Left lung (tissue), 10 donors: ENCODE results near the gene SAPCD2. TPM values are rescaled to one million over a fixed set of nuclear protein-coding genes. Genes with fewer than 3 reads are reported as not detected.

Source experiments
- ATAC-seq: fragments of 200-7000 bp; cut with Tn5 transposase; one replicate; pipeline ENCODE4 v1.9.1; 2020; ENCODE audit warnings: moderate library complexity
- DNase-seq, 4 donors: peaks; one replicate each; pipeline ENCODE4 v3.0.0-alpha.2; 2013 to 2020
- H3K27ac ChIP-seq, 2 donors: fragments of 200-600 bp; sonication (generic) in 1 of 2; one replicate each; pipeline versions ENCODE4 v1.5.0 to v1.8.0; 2020 to 2021
- H3K27me3 ChIP-seq, 2 donors: fragments of 200-600 bp; sonication (generic) in 1 of 2; one replicate each; pipeline versions ENCODE4 v1.5.0 to v1.8.0; 2020 to 2021
- H3K36me3 ChIP-seq, 2 donors: fragments of 200-600 bp; sonication (generic) in 1 of 2; one replicate each; pipeline versions ENCODE4 v1.5.0 to v1.8.0; 2020 to 2021
- H3K4me1 ChIP-seq, 2 donors: fragments of 200-600 bp; one replicate each; pipeline ENCODE4 v1.8.0; 2021
- H3K4me3 ChIP-seq, 2 donors: fragments of 200-600 bp; sonication (generic) in 1 of 2; one replicate each; pipeline versions ENCODE4 v1.5.0 to v1.8.0; 2020 to 2021; ENCODE audit warnings: mild to moderate bottlenecking in 1 of 2
- H3K9me3 ChIP-seq, 2 donors: fragments of 200-600 bp; sonication (generic) in 1 of 2; one replicate each; pipeline versions ENCODE4 v1.5.0 to v1.8.0; 2020 to 2021
- intact Hi-C, 2 donors: fragments of 100-400 bp; cut with DNase I; formaldehyde crosslinking; loops; one replicate each; pipeline versions ENCODE4 v1.11.2 to v1.14.2; 2022
- polyA plus RNA-seq, 6 donors: library from polyadenylated mRNA; unstranded; fragments of 120-200 nt; gene quantifications; one replicate each; pipeline ENCODE4 v1.2.1, GENCODE V29; 2013; ENCODE audit not compliant: insufficient read length in 6 of 6
- total RNA-seq, 2 donors: library from RNA; stranded (reverse); fragmentation: NEBNext Ultra II Directional; extraction: Animal tissue kit (Norgen Biotek cat#: 25700); gene quantifications; one replicate each; pipeline ENCODE4 v1.2.1, GENCODE V29; 2021
- TF ChIP-seq, protein P1 (sequence below), 2 donors: fragments of 200-600 bp; sonication (generic) in 1 of 2; IDR thresholded peaks; one replicate each; pipeline versions ENCODE4 v1.5.0 to v1.8.0; 2021; ENCODE audit warnings: antibody characterized with exemption in 2 of 2
- donor health status: DM: no; HTN: yes; CAD: no.
- donor health status: DM: no; HTN: no; CAD: no.

The SAPCD2 gene
- total and polyA plus RNA-seq, 8 donors = 2.7 to 15.1 (median 9.1) TPM

DNA sequence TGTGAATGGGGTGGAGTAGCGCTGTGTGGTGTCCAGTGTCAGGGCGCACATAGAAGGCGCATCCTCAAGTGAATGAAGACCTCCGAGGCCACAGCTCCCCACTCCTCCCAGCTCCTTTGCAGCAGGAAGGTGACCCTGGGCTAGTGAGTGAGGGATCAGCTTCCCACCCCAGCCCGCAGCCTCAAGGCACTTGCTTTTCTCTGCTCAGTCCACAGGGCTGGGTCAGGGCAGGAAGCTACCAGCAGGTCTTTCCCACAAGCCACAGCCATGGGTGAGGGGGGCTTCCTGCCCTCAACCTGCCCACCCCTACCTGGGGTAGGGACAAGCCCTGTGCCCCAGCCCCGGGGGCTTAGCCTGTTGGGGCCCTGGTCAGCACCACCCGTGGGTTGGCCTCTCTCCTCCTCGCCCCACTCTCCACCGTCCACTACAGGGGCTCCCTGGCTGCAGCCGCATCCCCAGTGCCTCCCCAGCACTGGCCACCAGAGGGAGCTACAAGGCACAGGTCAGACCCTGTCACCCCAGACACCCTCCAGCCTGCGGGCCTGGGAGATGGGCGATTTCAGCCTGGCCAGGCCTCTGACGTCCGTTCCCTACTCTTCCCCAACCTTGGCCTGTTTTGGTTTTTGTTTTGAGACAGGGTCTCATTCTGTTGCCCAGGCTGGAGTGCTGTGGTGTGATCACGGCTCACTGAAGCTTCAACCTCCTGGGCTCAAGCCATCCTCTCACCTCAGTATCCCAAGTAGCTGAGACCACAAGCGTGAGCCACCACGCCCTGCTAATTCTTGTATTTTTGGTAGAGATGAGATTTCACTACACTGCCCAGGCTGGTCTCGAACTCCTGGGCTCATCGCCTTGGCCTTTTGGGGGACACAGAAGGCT, 41.1 kb downstream of the SAPCD2 start:
- H3K9me3 ChIP-seq = no peaks in the 10 kb centered on the region
- H3K36me3 ChIP-seq = no peaks in the 10 kb centered on the region
- peak overlapping the region; percentile 49 to 52 for H3K4me3 ChIP-seq
- H3K27me3 ChIP-seq = no peaks in the 10 kb centered on the region
- DNase-seq (peak; percentile 45 to 96 (median 72)), ATAC-seq (peak; percentile 81)
- peaks cover 11 to 68% of the 10 kb centered on the region in 2 donors for H3K4me1 ChIP-seq
- intact Hi-C loops = no loop called here
- H3K27ac ChIP-seq = peak overlapping the region in 1 of 2 donors; percentile 84
- TF ChIP-seq, protein P1, sequence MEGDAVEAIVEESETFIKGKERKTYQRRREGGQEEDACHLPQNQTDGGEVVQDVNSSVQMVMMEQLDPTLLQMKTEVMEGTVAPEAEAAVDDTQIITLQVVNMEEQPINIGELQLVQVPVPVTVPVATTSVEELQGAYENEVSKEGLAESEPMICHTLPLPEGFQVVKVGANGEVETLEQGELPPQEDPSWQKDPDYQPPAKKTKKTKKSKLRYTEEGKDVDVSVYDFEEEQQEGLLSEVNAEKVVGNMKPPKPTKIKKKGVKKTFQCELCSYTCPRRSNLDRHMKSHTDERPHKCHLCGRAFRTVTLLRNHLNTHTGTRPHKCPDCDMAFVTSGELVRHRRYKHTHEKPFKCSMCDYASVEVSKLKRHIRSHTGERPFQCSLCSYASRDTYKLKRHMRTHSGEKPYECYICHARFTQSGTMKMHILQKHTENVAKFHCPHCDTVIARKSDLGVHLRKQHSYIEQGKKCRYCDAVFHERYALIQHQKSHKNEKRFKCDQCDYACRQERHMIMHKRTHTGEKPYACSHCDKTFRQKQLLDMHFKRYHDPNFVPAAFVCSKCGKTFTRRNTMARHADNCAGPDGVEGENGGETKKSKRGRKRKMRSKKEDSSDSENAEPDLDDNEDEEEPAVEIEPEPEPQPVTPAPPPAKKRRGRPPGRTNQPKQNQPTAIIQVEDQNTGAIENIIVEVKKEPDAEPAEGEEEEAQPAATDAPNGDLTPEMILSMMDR (IDR thresholded peaks at IDR 0.05) = peak; percentile 67 to 97

DNA sequence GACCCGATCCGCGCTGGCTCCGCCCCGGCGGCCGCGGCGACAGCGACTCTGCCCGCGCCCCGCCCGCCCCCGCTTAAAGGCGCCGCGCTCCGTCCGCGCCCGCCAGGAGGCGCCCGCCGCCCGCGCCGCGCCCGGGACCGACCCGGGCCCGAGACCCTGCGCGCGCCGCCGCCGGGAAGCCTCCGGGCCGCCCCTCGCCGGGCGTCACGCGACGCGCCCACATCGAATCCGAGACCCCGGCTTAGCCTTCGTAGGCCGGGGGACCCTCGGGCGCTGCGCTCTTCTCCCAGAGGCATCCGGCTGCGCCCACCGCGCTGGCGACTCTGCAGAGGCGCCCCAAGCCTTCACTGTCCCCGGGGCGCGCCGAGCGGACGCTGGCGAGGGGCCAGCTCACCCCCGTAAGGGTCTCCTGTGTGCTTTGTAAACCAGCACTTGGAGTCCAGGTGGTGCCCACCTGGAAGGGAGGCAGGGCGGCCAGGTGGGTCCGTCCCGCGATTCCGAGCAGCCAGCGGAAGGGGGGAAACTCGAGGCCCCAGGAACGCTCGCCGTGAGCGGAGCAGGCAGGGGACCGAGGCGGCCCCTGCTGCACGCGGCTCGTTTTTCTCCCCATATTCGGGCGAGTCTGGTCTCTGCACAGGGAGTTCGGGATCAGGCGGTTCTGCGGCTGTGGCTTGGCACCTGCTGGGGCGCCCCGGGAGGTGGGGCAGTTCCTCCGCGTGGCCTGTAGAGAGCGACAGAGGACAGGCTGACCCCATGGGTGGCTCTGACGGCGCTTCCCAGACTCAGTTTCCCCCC, 41.9 kb downstream of the SAPCD2 start:
- TF ChIP-seq, protein P1 (IDR thresholded peaks at IDR 0.05) = peak in 1 of 2 donors; percentile 25
- ATAC-seq (peak; percentile 74), DNase-seq (peak in 3 of 4 donors; percentile 66 to 93 (median 74))
- Histone ChIP-seq H3K9me3 (no peaks in the 10 kb centered on the region), H3K4me3 (peak overlapping the region; percentile 49 to 52), H3K4me1 (peaks cover 11 to 61% of the 10 kb centered on the region in 2 donors), H3K27me3 (no peaks in the 10 kb centered on the region), H3K36me3 (no peaks in the 10 kb centered on the region), H3K27ac (peak overlapping the region in 1 of 2 donors; percentile 84)
- intact Hi-C loops = no loop called here

DNA sequence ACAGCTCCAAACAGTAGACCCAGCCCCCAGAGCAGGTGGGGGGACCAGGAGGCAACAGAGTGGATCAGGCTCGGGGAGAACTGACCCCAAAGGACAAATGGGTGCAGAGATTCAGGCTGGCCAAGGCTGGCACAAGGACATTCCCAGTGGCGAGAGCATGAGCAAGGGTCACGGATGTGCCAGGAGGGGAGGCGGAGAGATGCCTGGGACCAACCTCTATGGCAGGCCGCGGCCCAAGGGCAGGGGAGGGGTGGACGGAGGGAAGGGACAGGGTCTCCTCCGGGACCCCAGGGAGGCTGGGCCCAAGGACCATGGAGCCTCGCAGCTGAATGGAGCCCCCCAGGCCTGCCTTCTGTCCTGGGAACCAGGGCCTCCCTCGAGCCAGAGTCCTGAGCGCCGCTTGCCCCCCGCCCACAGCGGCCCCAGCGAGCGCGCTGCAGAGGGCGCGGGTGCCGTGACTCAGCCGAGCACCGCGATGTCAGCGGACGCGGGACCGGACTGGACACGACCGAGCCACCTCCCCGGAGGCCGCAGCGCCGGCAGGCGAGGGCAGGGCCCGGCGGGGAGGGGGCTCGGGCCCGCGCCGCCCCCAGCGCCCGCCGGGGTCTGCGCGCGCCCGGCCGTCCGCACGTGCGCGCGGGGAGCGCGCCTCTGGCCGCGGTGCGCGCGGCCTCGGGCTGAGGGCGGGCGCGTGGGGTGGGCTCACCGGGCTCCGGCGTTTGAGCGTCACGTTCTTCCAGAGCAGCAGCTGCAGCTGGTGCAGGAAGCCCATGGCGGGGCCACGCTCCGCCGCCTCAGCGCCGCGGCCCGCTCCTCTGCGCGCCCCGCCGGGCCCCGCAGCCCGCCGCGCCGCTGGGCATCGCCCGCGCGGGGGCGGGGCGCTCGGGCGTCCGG, 42.7 kb downstream of the SAPCD2 start, which contains the start of gene ABCA2:
TSS of gene ABCA2 (minus strand) at position 869 of the 894 bp plus-strand sequence. CDS start at position 772, 97 bp downstream.
- intact Hi-C loops = no loop called here
- Histone ChIP-seq H3K4me1 (peaks cover 11 to 52% of the 10 kb centered on the region in 2 donors), H3K9me3 (no peaks in the 10 kb centered on the region), H3K4me3 (peak within 1 kb of the TSS; percentile 49 to 52), H3K36me3 (no peaks in the 10 kb centered on the region), H3K27me3 (no peaks in the 10 kb centered on the region), H3K27ac (peak within 1 kb of the TSS in 1 of 2 donors; percentile 84)
- ATAC-seq = no peak
- peak in 1 of 4 donors; percentile 49 for DNase-seq
- TF ChIP-seq, protein P1 (IDR thresholded peaks at IDR 0.05) = no peak

DNA sequence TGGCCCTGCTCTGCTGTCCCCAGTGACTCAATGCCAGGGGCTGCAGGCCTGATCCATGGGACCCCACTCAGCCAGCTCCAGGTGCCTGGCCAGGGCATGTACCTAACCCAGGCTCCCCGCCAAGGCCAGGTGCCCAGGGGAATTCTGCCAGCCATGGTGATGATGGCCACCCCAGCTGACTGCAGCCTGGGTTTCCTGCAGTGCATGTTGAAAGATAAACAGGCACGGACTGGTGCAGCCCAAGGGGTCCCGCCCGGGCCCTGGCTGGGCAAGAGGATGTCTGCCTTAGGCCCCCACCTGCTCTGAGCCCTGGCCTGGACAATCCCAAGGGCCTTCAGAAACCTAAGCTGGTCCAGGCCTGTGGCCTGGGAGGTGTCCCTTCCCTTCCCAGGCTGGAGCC, 43.5 kb downstream of the SAPCD2 start:
- H3K27me3 ChIP-seq = no peaks in the 10 kb centered on the region
- peak overlapping the region in 1 of 2 donors; percentile 43 for H3K4me3 ChIP-seq
- TF ChIP-seq, protein P1 (IDR thresholded peaks at IDR 0.05) = no peak
- no peak overlapping the region for H3K27ac ChIP-seq
- no peaks in the 10 kb centered on the region for H3K36me3 ChIP-seq
- no peak for DNase-seq
- peaks cover 11 to 45% of the 10 kb centered on the region in 2 donors for H3K4me1 ChIP-seq
- no peak for ATAC-seq
- no peaks in the 10 kb centered on the region for H3K9me3 ChIP-seq
- intact Hi-C loops = no loop called here
